Measurements from ENCODE around the gene FRMD8.

- TF ChIP-seq, protein P1, sequence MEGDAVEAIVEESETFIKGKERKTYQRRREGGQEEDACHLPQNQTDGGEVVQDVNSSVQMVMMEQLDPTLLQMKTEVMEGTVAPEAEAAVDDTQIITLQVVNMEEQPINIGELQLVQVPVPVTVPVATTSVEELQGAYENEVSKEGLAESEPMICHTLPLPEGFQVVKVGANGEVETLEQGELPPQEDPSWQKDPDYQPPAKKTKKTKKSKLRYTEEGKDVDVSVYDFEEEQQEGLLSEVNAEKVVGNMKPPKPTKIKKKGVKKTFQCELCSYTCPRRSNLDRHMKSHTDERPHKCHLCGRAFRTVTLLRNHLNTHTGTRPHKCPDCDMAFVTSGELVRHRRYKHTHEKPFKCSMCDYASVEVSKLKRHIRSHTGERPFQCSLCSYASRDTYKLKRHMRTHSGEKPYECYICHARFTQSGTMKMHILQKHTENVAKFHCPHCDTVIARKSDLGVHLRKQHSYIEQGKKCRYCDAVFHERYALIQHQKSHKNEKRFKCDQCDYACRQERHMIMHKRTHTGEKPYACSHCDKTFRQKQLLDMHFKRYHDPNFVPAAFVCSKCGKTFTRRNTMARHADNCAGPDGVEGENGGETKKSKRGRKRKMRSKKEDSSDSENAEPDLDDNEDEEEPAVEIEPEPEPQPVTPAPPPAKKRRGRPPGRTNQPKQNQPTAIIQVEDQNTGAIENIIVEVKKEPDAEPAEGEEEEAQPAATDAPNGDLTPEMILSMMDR (IDR thresholded peaks at IDR 0.05), result peak in 1 of 6 experiments; percentile 35
- TF ChIP-seq POLR2AphosphoS5 (IDR thresholded peaks at IDR 0.05) (peak; percentile 100), POLR2A (IDR thresholded peaks at IDR 0.05) (peak; percentile 99 to 100 (median 100)), EP300 (IDR thresholded peaks at IDR 0.05) (peak in 2 of 4 donors; percentile 72 to 99)
Measured at GRCh38 chr11:65422633-65423515, 36.4 kb downstream of the FRMD8 start, which contains the start of gene NEAT1.
